NCI-H510A (cell line): ENCODE data around the gene ZDHHC5.
"Not testable (repeated sequence)": the region's sequence is repeated elsewhere in the genome, so short reads cannot be mapped to it uniquely, and the experiment has no call there.

Experiments
- DNase-seq: peaks from one replicate; lab custom pipeline; 2025; lab: John Stamatoyannopoulos, UW

The ZDHHC5 gene

DNA sequence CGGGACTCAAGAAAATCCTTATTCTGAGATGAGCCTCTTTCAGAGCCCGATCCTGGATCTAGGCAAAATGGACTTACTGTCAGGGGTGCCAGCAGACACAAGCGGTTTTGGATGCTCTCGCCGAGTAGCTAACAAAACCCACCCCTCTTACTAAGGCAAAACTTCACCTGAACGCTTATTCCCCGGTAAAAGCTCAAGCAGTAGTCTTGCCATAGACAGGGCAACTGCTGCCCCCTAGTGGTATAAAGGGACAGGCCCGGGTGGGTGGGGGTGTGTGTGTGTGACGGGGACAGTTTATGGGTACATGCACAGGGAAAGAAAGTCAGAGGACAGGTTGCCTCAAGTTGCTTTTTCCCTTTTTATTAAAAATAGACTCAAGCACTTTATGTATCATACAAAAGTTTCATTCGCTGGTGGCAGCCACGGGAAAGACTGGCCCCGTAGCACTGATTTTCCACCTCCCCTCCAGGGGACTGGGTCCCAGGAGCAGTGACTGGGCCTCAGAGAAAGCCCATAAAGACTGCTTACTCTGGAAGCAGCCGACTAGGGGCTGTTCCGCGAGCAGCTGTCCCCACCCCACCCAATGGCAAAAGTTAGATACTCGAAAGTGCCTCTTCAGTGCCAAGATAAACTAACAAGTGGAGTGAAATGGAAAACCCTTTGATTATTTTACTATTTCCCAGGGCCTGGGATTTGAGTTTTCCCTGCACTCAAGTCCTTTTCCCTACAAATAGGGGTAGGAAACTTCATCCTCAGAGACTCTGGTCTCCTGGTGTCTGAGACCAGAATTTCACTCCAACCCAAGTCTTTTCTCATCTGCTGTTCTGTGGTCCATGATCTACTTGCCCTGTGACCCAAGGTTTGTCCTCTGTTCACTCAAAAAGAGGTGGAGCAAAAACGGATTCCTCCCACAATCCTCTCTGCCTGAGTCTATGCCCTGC is 22.9 kb upstream of the ZDHHC5 start:
- peak; percentile 32 for DNase-seq

DNA sequence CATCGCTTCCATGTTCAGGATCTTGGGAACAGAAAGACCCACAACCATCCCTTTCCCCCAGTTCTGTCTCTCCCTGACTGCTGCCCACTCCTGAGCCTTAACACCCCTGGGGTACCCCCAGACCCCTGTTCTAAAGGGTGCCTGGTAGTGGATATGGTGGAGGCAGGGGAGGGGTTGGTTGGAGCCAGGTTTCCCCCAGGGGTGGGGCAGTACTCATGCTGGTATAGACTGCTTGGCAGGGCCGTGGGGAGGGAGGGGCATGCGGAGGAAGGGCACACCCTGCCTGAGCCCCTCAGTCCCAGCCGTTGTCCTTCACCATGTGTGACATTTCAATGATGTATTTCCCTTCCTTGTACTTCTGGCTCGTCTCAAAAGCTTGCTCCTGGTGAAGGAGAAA is 22.2 kb upstream of the ZDHHC5 start:
- DNase-seq: no peak

DNA sequence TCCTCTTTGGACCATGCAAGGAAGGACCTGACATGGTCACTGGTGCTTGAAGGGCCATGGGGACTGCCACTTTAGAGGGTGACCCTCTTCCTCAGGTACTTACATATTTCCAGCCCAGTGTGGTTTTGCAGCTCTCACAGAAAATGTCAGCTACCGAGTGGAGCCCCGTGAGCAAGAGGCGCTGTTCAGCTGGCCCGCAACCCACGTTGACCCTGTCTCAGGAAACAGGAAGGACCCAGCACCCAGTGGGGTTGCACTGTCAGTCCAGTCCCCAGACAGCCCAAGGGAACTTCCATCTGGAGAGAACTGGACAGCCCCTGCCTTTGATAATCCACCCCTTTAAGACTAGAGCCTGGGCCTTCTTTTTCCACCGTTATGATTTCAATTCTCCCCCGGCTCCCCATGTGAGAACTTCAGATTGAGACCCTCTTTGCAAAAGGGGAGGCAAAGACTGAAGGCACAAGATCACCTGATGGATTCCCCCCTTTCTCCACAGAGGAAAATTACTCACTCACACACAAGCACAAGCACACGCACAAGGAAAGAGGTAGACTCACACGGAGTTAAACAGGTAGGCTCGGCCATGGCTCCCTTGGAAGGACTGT is 21.6 kb upstream of the ZDHHC5 start:
- no peak for DNase-seq

DNA sequence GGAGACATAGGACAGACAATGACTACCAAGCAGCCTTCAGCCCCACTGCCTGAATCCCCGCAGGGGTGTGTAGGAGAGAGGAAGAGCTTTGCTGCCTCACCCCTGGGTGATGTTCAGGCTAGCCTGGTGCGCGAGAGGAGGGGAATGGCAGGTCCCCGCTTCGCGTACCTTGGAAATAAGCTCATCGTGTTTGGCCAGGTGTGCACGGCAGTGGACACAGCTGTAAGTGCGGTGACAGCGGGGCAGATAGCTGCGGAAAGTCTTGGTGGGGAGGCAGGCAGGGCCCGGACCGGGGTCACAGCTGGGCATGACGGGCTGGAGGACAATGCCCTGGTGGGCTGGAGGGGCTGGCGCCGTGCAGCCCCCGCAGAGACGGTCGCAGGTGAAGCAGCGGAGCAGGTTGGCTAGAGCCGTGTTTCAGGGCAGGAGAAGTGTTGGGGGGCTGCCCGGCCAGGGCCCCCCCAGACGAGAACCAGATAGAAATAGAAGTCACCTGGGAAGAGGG is 21.1 kb upstream of the ZDHHC5 start:
- no peak for DNase-seq

DNA sequence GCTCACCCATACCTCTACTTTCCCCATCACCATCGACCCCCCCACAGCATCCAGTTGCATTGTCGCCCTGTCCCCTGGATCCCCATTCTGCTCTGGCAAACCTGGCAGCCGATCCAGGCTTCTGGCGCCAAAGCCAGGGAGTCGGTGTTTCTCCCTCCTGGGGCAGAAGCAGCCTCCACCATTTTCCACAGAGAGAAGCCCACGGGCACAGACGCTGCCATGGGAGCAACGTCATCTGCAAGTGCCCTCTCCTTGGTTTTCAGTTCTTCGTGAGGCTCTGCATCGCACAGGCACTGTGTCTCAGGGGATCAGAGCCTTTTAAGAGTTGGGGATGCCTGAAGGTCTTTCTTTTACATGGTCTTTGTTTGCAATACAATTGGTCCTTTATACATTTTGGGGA is 20.5 kb upstream of the ZDHHC5 start:
- no peak for DNase-seq

DNA sequence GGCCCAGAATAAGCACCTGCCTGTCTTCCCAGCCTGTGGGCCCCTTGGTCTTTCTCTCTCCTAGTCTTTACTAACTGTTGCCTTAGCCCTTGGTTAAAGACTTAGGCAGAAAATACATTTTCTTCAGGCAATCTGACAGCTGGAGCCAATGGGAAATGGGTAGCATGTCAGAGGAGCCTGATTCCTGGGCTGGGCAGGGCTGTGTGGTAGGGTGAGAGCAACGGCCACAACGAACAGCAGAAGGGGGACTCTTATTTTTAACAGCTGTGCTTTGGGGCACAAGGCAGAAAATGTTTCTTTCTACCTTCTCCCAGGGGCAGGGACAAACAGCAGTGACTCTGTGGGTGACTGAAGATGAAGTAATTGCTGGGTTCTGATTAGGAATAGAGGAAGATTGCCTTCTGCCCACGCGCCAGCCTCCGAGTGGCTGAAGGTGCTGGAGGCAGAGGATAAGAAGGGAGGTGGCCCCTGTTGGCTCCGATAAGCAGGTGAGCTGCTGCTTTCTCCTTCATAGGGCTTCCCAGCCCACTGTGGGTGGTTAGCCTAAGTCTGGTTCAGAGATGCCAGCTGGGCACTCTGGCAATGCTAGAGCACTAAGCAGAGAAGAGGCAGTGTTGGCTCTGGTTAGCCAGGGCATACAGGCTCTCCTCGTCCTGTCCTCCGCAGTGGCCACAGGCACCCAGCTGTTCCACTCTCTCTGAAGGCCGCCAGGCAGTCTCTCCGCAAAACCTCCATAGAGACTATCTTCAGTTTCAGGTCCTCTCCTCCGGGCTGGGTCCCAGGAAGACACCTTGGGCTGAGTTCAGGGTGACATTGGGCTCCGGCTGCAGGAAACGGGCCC is 19.7 kb upstream of the ZDHHC5 start:
- no peak for DNase-seq

DNA sequence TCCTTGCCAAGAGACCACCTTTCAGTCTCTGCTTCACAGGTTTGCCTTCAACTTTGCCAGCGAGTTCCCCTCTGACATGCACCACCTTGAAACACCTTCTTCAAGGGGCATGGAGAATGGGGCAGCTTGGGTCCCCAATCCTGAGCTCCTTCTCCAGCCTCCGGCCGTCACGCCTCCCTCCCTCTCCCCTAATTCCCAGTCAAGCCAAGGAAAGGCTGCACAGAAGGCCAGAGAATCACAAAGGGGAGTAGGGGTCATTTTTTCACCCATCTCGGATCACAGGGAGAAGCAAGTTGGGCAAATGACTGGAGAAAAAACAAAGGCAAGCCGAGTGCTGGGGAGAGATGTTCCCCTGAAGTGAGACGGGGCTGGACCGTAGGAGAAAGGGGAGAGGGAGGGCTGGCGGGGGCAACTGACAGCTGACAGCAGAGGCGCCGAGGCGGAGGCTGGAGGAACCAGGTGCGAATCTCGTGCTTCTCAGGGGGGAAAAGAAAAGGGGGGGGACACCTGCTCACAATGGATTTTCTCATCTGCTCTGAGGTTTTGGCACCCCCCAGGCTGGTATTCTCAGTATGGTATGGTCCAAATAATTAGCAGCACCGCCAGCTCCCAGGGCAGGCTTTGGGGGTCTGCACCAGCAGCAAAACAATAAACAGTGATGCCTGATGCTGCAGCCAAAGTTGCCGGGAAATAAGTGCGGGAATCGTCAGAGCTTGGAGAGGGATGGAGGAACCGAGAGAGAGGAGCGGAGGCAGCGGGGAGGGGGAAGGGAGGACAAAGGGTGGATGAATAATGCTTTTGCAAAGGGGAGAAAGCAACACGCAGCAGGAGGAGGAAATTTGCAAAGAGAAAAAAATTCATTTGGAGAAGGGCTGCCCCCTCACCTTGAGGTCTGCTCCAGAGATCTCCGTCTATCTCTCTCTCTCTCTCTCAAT is 18.8 kb upstream of the ZDHHC5 start:
- no peak for DNase-seq

DNA sequence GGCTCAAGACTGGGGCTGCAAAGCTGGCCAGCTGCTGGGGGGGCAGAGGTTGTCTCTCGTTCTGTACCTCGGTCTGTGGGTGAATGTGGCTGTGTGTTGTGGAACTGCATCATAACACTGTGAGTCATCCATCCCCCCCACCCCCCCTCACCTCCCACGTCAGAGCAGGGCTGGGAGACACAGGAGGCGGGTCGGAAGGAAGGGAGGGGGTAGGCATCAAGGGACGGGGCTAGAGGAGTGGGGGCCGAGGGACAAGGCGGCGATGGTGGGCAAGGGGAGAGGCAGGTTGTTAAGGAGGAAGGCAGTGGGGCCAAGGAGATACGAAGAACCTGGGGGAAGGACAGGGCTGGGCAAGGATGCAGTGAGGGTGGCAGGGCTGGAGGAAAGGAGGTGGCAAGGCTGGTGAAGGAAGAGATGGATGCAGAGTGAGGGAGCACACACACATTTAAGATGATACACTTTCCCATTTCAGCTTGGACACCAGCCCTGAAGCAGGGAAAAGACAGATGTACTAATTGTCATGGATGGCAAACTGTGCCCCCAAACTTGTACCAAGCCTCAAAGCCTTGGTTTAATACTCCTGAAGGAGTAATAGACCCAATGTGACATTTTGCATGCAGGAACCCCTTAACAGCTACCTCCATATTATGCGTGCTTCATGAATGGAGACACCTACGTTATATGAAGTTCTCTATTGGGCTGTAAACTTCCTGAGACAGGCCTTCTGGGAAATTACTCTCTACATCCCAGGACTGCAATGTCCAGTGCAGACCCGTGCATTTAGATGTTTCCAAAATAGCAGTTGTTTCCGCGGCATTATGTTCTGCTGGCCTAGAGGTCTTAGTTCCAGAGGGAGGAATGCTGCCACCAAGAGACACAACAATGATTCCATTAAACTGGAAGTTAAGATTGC is 17.8 kb upstream of the ZDHHC5 start, which contains the start of gene YPEL4:
Gene YPEL4 (minus strand): TSS at position 87 of the 913 bp plus-strand sequence. CDS start 2,805 bp downstream, outside the sequence.
- no peak for DNase-seq

DNA sequence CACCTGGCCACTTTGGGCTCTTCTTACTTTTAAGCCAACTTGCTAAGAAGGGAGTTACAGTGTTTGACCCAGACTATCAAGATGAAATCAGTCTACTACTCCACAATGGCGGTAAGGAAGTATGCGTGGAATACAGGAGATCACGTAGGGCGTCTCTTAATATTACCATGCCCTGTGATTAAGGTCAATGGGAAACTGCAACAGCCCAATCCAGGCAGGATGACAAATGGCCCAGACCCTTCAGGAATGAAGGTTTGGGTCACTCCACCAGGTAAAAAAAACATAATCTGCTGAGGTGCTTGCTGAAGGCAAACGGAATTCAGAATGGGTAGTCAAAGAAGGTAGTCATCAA is 17.2 kb upstream of the ZDHHC5 start:
- DNase-seq: no peak

DNA sequence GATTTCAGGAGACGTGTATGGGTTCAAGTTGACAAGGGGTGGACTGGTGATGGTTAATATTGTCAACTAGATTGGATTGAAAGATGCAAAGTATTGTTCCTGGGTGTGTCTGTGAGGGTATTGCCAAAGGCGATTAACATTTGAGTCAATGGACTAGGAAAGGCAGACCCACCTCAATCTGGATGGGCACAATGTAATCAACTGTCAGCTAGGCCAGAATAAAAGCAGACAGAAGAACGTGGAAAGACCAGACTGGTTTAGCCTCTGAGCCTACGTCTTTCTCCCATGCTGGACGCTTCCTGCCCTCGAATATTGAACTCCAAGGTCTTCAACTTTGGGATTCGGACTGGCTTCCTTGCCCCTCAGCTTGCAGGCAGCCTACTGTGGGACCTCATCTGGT is 16.5 kb upstream of the ZDHHC5 start:
- DNase-seq: no peak

DNA sequence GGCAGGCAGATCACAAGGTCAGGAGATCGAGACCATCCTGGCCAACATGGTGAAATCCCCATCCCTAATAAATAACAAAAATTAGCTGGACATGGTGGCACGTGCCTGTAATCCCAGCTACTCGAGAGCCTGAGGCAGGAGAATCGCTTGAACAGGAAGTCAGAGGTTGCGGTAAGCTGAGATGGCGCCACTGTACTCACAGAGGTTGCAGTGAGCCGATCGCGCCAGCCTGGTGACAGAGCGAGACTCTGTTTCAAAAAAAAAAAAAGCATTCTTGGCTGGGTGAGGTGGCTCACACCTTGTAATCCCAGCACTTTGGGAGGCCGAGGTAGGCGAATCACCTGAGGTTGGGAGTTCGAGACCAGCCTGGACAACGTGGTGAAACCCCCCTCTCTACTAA is 15.7 kb upstream of the ZDHHC5 start:
- DNase-seq: not testable (repeated sequence)

DNA sequence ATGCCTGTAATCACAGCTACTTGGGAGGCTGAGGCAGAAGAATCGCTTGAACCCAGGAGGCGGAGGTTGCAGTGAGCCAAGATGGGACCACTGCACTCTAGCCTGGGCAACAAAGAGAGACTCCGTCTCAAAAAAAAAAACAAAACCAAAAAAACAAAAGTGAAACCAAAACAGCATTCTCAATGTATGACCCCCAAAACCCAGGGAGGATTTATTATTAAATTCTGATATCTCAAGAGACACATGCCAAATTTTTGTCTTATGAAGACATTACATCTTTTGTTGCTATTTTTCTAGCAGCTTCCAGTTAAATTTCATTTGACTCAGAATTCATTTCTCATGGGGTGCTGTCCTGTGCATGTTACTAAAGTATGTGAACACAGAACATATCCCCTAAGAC is 15.3 kb upstream of the ZDHHC5 start:
- DNase-seq: no peak

DNA sequence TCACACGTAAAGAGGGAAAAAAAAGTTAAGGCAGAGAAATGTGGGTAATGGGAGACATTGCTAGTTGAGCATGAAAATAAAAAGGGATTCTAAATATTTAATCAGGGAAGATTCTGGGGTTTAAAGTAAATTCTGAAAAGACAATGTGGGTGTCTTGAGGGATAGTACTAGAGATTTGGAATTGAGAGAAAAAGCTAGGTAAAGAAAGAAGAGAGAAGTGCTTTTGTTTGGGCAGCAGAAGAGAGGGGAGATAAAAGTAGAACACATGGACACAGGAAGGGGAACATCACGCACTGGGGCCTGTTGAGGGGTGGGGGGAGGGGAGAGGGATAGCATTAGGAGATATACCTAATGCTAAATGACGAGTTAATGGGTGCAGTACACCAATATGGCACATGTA is 14.8 kb upstream of the ZDHHC5 start:
- DNase-seq: no peak

DNA sequence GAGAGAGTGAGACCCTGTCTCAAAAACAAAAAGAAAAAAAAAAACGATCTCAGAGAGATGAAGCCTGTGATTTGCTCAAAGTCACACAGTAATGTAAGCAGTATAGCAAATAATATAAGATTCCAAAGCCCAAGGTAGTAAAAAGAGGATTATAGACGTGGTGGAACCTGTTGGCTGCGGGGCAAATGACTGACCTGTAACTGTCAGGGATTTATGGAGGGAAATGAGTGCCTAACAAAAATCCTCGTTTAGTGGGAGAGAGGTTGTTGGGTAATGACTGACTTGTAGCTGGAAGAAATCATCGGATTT is 11.1 kb upstream of the ZDHHC5 start:
- DNase-seq: no peak

DNA sequence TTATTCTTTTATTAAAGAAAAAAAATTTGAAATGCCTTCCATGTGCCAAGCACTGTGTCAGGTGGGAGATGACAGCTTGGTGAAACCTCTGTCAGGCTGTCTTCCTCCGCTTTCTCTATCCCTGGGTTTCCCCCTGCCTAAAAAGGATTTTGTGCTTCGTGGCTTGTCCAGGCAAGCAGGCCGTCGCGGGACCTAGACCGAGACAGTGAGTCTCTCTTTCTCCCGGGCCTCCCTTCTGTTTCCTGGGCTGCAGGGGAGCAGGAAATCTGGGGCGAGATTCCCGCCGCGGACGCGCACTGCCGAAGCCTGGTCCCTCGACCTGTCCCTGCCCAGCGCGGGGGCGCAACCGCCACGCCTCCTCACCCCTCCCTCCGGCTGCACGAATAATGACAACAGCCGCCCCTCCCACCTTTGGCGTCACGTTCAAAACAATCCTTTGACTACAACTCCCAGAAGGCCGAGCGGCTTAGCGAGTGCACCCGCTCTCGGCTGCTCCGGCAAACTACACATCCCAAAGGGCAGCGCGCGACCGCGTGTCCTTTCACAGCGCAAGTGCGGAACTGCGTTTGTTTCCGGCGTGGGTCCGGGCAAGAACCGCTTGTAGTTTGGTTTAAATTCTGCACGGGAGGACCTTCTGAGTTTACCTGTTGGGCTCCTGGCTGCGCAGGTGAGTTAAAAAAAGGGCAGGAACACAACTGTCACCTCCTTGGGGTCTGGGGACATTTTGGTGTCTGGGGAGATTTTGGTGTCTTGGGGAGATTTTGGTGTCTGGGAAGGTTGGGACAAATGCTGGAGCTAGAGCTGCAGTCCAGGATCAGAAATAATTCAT is 10.5 kb upstream of the ZDHHC5 start, which contains the start of gene CLP1:
Gene CLP1 (plus strand): TSS at position 569 of the 829 bp plus-strand sequence. CDS start 1,715 bp downstream, outside the sequence.
- DNase-seq: peak; percentile 97

DNA sequence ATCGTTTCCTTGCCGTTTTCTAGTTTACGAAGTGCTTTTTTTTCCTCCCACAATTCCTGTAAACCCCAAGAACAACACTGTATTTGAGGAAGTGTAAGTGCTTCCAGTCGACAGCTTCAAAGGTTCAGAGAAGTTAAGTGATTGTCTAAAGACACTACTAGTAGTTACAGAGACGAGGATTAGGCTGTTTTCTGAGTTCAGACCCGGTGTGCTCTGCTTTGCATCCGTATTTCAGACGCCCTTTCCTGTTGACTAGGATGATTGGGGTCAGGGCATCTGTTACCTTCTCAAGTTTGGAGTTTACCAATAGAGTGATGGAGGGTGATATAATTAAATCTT is 9.9 kb upstream of the ZDHHC5 start:
- no peak for DNase-seq

DNA sequence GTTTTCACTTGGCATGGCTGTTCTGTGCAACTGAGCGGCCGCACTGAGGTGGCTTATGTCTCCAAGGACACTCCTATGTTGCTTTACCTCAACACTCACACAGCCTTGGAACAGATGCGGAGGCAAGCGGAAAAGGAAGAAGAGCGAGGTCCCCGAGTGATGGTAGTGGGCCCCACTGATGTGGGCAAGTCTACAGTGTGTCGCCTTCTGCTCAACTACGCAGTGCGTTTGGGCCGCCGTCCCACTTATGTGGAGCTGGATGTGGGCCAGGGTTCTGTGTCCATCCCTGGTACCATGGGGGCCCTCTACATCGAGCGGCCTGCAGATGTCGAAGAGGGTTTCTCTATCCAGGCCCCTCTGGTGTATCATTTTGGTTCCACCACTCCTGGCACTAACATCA is 8.2 kb upstream of the ZDHHC5 start:
- DNase-seq: no peak

DNA sequence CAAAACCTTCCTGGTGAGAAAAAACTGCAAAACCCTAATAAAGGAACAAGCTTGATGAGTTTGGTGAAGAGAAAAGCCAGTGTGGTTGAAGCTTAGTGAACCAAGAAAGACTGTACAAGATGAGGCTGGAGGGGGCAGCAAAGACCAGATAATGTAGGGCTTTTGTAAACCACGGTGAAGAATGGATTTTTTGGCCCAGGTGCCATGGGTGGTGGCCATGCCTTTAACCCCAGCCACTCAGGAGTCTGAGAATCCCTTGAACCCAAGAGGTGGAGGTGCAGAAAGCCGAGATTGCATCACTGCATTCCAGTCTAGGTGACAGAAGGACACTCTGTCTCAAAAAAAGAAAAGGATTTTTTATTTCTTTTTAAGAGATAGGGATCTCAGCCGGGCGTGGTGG is 5.0 kb upstream of the ZDHHC5 start:
- no peak for DNase-seq

DNA sequence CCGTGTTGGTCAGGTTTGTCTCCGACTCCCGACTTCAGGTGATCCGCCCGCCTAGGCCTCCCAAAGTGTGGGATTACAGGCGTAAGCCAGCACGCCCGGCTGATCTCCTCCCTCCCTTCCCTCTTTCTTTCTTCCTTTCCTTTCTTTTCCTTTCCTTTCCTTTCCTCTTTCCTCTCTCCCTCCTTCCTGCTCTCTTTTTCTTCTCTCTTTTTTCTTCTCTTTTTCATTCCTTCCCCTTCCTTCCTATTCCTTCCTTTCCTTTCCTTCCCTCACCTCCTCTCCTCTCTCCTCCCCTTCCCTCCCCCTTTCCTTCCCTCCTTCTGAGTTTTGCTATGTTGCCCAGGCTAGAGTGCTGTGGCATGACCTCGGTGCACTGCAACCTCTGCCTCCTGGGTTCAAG is 3.9 kb upstream of the ZDHHC5 start:
- DNase-seq: no peak
